Jurkat, Clone E6-1 (cell line): ENCODE data around the gene AGTPBP1.

Experiments used
- DNase-seq: peaks from one replicate; pipeline ENCODE4 v3.0.0-alpha.2; 2011; ENCODE audit warnings: low read depth, low spot score
- H3K4me3 ChIP-seq: 2 replicates; pipeline ENCODE4 v1.5.1; 2011; ENCODE audit warnings: mild to moderate bottlenecking, low read length, control low read depth, moderate library complexity

Gene AGTPBP1

DNA sequence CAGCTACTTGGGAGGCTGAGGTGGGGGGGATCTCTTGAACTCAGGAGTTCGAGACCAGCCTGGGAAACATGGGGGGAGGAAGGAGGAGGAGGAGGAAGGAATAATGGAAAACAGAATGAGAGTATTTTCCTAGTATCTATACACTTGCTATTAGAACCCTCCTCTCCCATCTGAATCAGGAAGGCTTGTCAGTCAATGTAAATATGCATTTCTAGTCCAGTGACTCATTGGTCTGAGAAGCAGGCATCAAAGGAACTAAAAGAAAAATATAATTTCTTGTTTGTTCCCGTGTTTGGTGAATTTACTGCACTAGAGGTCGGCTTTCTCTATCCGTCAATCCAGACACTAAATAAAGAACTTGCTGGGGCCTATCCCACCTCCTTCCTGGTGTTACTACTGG lies 88.6 kb downstream of the AGTPBP1 start:
- DNase-seq = no peak

DNA sequence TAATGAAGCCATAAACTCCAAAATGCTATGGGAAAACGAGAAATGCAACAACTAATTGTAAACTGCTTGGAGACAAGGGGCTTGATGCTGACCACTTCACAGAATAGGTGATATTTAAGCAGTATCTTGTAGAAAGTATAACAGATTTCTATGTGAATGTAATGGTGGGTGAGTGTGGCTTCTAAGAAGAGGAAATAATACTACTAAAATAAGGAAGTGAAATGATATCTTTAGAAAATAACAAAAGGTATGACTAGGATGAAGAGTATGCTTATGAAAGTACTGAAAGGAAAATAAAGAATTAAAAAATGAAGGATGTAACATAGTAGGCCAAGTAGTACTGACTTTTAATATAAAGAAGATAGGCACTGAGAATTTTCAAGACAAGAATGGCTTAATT lies 94.2 kb downstream of the AGTPBP1 start:
- DNase-seq = no peak

More for the DNA sequence above, 88.6 kb downstream of the AGTPBP1 start:
- H3K4me3 ChIP-seq = no peak overlapping the region

DNA sequence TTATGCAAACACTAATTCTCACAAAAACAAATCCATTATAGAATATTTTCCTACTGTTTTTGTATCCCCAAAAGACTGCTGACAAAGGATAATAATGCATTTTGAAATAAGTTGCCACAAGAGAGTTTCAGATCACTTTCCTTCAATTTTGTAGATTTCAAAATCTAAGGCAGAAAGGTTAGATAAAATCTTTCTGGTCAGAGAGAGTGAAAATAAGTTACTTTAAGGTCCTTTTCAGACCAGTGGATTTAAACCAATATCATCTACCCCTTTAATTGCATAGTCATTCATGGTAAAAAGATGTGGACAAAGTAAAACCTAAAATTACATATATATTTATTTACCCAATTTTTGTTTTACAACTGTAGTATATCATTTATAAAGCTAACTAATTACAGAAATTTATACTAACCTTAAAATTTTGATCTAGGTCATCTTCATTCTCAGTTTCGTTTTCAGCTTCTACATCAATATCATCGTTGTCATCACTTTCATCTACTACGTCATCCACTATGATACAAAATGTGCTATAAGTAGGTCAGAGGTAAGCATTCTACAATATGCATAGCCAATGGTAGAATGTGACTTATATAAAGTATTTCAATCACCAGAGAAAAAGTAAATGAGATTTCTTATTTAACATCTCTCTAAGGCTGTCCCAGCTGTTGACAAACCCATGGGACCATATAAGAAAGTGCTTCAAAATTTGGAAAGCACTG lies 95.7 kb downstream of the AGTPBP1 start:
- DNase-seq = no peak
- H3K4me3 ChIP-seq = no peak overlapping the region

More for the DNA sequence above, 94.2 kb downstream of the AGTPBP1 start:
- no peak overlapping the region for H3K4me3 ChIP-seq

DNA sequence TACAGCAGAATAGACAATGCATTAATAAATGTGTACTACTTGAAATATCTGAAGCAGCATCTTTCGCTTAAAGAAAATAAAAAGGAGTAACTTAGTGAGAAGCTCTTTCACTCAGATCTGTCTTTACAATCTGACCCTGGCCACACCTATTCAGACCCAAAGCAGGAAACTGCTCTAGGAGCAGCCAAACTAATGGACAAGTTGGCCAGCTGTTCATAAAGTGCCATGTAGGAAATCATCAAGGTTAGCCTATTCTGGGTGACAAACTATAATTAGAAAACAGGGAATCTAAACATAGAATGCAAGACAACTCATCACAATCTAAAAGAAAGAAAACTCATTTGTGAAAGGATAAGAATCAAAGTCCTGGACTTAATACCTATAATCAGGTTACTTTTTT lies 101.3 kb downstream of the AGTPBP1 start:
- no peak for DNase-seq
- H3K4me3 ChIP-seq = no peak overlapping the region

DNA sequence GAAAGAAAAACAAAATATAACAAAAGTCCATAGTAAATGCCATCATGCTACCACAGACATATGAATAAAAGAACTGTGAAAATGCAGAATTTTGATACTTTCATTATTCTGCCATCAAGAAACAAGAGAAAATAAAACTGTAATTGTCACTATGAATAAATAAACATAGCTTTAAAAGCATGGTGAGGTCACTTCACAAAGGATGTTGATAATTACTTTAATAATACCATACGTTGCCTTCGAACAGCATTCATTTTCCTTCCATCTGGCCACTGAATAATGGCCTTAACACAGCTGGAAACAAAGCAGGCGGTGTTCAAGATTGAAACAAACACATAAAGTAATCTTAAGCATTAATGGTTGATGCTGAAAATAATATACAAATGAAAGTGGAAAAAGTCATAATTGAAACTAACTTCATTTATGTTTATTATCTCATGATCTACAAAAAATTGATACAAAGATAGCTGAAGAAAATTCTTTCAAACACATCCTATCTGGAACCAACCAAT lies 102.0 kb downstream of the AGTPBP1 start:
- no peak for DNase-seq
- no peak overlapping the region for H3K4me3 ChIP-seq

DNA sequence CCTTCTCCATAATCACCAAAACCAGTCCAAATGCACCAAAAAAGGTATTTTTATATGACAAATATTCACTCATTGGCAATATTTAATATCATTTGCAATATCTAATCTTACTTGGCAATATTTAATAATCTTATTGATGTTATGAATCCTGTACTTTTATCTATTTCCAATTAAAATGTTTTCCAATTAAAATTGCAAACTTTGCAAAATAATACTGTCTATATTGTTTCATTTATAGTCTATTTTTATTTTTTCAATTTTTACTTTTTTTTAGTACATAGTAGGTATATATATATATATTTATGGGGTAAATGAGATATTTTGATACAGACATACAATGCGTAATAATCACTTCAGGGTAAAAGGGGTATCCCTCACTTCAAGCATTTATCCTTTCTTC lies 109.9 kb downstream of the AGTPBP1 start:
- no peak overlapping the region for H3K4me3 ChIP-seq
- DNase-seq = no peak

DNA sequence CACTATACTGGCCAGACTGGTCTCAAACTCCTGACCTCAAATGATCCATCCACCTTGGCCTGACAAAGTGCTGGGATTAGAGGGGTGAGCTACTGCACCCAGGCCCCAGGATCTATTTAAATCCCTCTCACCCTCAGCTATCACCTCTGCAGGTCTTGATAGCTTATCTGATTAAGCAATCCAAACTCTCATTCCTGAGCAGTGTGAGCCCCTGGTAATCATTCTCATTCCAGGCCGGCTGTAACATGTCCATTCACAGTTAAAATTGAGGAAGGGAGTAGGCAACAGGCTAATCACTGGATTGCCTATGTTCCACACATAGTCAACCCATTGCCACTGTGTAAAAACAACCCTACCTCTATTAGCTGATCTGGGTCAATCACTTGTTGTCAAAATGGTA lies 111.1 kb downstream of the AGTPBP1 start:
- DNase-seq = no peak
- H3K4me3 ChIP-seq = no peak overlapping the region

DNA sequence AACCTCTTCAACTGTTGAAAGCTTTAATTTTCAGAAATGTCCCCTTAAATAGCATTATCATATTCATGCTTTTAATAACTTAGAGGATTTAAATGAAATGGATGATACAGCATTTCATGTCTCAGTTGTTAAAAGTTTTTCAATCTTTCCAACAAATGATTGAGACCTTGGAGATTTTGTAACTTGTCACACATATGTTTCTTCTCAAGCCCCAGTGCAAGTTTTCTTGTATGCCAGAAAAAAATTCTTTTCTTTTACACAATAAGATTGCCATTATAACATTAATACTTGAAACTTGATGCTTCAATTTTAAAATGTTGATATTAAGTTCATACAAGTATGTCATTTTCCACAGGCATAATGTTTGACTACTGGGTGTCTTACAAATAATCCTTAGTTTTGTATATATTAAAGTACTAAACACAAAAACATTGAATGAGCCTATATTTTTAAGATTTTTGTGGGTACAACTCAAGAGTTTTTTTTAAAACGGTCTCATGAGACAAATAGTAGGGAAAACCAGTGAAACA lies 124.5 kb downstream of the AGTPBP1 start:
- no peak for DNase-seq
- no peak overlapping the region for H3K4me3 ChIP-seq

DNA sequence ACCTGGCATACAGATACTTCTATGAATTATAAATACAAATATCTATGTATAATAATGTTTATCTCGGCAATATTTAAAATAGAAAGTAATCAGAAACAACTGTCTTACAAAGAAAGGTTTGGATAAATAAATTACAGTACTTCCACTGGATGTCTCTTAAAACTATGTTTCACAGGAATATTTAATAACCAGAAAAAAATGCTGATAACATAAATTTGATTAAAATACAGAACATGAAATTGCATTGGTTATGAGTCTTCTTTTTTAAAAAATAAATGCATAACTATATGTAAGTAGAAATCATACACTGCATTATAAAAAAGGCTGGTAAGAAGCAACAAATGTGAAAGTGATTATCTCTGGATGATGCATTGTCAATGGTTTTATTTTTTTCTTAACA lies 126.0 kb downstream of the AGTPBP1 start:
- no peak for DNase-seq
- no peak overlapping the region for H3K4me3 ChIP-seq

DNA sequence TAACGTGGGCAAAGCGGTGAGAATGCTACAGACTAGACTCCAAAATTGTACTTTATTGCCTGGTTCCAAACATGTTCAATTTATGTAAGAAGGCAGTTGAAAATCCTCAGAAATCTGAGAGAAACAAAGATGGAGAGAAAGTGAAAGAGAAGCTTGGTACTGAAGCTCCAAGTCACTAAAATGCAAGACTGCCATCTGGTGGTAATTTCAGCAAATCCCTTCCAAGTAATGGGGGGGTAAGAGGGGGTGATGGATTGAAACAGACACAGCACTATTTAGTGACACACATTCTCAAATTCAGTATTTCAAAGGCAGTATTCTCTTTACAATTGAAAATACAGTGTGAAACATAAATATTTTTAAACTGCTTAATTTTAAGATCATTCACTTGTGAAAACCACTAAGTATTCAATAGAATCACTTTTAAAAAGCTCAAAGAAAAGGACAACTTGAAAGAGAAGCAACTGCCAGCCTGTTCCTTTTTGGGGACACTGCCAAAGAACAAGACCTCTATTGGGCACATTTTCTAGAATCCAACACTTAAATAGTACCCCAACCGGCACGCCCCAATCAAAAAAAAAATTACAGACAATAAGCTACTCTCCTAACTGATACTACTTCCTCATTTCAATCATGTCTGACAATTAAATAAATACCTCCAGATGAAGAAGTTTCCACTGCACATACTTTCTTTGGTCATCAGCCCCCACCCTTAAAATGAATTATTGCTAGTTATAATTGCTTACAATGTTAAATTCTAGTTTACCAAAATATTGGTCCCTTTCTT lies 131.5 kb downstream of the AGTPBP1 start:
- no peak overlapping the region for H3K4me3 ChIP-seq
- DNase-seq = peak; percentile 76

DNA sequence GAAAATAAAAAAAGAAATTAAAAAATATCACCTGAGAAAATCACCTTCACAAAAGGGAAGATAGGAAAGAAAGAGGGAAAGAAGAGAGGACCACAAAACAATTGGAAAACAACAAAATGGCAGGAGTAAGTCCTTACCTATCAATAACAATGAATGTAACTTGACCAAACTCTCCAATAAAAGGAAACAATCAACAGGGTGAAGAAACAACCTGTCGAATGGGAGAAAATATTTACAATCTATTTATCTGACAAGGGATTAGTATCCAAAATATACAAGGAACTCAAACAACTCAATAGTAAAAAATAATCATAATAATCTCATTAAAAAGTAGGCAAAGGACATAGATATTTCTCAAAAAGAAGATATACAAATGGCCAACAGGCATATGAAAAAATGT lies 135.8 kb downstream of the AGTPBP1 start:
- DNase-seq = no peak
- no peak overlapping the region for H3K4me3 ChIP-seq

DNA sequence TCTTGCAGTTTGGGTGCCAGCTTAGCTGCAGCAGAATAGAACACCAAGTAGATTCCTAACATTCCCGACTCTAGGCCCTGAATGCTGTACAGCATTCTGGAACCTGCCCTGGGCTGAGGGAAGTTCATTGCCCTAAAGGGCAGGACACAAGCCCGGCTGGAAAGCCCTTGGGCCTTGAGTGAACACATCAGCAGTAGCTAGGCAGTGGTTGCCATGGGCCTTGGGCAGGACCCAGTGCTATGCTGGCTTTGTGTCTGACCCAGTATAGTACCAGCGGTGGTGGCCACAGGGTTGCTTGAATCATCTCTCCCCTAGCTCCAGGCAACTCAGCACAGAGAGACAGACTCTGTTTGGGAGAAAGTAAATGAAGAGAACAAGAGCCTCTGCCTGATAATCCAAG lies 137.8 kb downstream of the AGTPBP1 start:
- DNase-seq = no peak
- H3K4me3 ChIP-seq = no peak overlapping the region

DNA sequence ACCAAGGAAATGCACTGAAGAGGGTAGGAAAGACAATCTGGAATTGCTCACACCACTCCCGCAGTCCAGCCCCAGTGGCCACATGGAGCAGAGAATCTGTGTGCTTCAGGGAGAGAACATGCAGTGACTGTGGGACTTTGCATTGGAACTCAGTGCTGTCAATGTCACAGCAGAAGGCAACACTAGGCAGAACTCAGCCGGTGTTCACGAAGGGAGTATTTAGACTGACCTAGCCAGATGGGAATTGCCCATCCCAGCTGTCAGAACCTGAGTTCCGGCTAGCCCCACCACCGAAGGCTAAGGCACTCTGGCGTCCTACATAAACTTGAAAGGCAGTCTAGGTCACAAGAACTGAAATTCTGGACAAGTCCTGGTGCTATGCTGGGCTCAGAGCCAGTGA lies 139.0 kb downstream of the AGTPBP1 start:
- H3K4me3 ChIP-seq = no peak overlapping the region

DNA sequence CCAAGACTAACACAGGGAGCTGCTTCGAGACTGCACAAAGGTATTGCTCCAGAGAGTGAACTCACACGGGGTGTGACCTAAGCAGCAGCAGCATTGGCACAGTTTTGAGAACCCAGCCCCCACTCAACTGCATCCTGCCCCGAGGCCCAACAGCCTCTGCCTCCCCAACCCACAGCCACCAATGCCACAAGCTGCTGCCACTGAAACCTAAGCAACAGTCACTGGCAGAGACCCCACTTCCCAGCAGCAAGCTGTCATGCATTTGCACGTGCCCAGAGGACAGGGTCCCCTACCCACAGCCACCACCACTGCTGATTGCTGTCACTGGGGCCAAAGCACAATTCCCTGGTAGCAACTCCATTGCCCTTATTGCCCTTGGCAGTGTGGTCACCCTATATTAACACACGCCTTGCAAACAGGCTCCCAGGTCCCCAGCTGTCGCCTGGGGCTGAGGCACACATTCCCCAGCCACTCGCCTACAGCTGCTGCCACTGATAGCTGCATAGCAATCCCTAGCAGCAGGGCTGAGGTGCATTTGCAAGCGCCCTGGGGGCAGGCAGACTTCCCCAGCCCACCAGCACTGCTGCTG lies 141.0 kb downstream of the AGTPBP1 start:
- H3K4me3 ChIP-seq = no peak overlapping the region
- peak; percentile 85 for DNase-seq

More for the DNA sequence above, 139.0 kb downstream of the AGTPBP1 start:
- no peak for DNase-seq

DNA sequence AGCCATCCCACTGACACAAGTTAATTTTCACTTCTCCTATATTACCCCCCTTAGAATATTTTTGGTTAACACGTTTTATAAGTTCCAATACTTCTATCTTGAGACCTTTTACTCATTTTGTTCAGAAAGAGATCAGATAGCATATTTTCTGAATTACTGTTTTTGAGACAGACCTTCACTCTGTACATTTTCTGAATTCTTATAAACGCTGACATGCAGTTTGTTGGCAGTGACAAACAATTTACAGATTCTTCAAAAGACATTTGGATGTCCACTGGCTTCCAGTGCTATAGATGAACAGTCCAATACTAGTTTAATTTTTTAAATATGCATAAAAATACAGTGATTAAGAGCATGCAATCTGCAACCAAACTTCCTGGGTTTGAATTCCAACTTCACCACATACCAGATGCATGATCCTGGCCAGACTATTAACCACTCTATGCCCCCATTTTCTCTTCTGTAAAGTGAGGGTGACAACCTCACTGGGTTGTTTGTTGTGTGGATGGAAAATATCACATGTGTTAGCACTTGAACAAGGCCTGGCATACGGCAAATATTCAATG lies 142.1 kb downstream of the AGTPBP1 start:
- DNase-seq = no peak
- H3K4me3 ChIP-seq = no peak overlapping the region

DNA sequence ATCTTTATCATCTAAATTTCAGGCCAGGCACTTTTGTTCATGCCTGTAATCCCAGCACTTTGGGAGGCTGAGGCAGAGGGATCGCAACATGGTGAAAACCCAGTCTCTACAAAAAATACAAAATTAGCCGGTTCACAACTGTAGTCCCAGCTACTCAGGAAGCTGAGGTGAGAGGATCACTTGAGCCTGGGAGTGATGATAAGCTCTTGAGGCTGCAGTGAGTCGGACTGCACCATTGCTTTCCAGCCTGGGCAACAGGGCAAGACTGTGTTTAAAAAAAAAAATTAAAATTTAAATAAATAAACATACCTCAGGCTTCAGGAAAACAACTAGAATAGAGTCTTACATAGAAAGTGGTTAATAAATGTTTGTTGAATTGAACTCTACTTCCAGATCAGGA lies 147.4 kb downstream of the AGTPBP1 start:
- H3K4me3 ChIP-seq = no peak overlapping the region
- no peak for DNase-seq

DNA sequence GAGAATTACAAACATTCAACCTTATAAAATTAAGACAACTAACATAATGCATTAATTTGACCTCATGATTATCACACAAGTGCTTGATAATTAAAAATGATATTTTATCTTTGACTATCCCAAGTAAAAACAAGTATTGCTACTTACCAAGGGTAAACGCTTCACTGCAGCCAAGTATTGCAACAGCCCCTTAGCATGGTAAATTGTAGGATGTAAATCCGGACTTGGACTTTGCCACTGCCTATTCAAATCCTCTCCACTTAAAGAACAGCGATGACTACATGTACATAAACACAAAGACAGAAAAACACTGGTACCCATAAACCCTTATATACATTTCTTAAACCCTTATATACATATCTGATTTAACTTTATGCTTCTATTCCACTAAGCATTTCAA lies 155.1 kb downstream of the AGTPBP1 start:
- DNase-seq = no peak

DNA sequence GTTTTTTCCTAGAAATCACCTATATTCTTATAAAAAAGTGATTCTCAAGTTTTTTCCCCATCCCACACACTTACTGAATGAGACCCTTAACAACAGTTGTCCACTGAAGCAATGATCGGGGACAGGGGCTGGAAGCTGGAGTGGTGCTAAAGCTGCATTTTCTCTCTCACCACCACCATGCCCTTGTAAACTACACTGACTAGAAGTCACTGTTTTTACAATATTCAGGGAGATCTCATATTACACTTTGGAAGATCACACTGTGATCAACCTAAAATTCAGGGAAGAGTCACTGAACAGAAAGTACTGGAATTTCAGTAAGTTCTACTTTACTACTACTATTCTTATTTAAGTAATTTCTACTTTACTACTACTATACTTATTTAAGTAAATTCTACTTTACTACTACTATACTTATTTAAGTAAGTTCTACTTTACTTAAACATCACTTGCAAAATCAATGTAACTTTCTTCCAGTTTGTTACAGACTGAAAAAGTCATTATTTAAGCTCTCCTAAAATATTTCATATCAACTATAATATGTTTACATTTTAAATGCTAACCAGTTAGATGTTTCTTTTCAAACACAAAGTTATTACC lies 164.3 kb downstream of the AGTPBP1 start:
- H3K4me3 ChIP-seq = no peak overlapping the region
- no peak for DNase-seq

More for the DNA sequence above, 155.1 kb downstream of the AGTPBP1 start:
- H3K4me3 ChIP-seq = no peak overlapping the region

DNA sequence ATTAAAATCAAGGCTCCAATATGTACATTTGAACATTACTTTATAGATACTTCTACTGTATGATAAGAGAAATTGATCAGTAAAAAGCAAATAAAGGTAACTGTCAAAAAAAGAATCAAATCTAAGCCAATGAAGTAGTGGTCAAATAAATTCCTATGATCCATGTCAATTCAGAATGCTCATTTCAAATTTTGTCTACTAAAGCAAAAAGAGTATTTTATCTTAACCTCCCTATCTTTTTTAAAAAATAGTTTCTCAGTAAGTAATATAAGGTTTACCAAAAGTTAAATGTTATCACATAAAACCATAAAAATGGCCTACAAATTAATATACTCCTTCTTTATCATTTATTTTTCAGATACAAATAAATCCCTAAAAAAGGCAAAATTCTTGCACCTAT lies 165.9 kb downstream of the AGTPBP1 start:
- no peak for DNase-seq
- H3K4me3 ChIP-seq = no peak overlapping the region
